Measurements from ENCODE around the gene E2F1.

Gene E2F1

DNA sequence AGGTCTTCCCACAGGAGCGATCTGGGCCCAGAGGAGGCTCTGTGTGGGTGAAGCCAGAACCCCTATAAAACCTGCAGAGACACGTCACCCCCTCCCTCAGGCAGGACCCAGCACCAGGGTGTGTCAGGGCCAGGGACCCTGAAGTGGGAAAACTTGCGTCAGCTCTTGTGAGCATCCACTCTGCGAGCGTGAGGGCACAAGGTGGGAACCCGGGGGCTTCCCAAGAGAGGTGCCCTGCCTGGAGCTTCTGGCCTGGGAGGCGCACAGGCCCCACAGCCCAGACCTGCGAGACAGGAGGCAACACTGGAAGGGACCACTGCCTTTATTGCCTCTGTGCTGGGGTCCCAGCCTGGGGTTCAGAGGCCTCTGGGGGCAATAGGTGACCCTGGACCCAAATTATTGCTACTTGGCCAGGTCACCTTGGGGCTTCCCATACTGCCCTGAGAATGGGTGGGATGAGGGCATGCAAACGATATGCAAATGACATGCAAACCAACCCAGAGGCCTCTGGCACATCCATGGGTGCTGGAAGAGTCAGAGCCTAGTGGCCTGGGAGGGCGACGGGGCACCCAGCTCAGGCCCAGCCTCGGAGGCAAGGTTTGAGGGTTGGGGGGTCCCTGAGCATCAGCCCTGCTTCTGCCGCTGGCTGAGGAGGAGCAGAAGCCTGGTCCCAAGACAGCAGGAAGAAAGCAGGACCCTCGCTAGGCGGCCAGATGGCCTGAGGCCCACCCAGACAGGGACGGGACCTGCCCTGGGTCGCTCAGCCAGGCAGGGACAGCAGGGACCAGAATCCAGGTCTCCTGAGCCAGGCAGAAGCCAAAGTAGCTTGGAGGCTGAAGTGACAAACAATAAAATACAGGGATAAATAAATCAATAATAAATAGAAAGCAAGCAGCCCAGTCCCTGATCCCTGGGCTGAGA is 29.1 kb downstream of the E2F1 start:
- CTCF ChIA-PET = interaction anchor here (8.2 kb wide), 1 partner anchor 9 kb away, joined by 86 read pairs; the partner anchor contains the start of genes ACTL10 and C20orf144
- no peak for DNase-seq
- Histone ChIP-seq H3K9me3 (ENCODE audit: control extremely low read depth in 1 of 5, control insufficient read depth in 4 of 5, insufficient read depth in 2 of 5, low read depth in 1 of 5, low read length in 4 of 5) (no peaks in the 10 kb centered on the region), H3K36me3 (ENCODE audit: control insufficient read depth in 4 of 4, insufficient read depth in 4 of 4, low read length in 3 of 4) (peaks cover 0 to 7% (median 0%) of the 10 kb centered on the region in 4 experiments), H3K4me3 (ENCODE audit: control insufficient read depth in 1 of 7, extremely low read depth in 1 of 7, insufficient read depth in 4 of 7, low read depth in 2 of 7, low read length in 6 of 7) (no peak overlapping the region), H3K4me1 (ENCODE audit: control extremely low read depth in 1 of 4, control insufficient read depth in 4 of 4, insufficient read depth in 4 of 4, low read length in 3 of 4) (peaks cover 0 to 2% (median 0%) of the 10 kb centered on the region in 4 experiments), H3K27me3 (replicated peaks in 2 of 5; ENCODE audit: control insufficient read depth in 4 of 5, insufficient read depth in 5 of 5, low read length in 4 of 5) (no peaks in the 10 kb centered on the region), H3K27ac (ENCODE audit: insufficient read depth in 1 of 2, low read depth in 1 of 2, low read length in 2 of 2, poor library complexity in 1 of 2, severe bottlenecking in 2 of 2) (no peak overlapping the region)
- POLR2A ChIA-PET = no interaction called here
- WGBS (ENCODE audit: insufficient coverage) = 98% methylated on average over 14 of the region's 17 CpGs

DNA sequence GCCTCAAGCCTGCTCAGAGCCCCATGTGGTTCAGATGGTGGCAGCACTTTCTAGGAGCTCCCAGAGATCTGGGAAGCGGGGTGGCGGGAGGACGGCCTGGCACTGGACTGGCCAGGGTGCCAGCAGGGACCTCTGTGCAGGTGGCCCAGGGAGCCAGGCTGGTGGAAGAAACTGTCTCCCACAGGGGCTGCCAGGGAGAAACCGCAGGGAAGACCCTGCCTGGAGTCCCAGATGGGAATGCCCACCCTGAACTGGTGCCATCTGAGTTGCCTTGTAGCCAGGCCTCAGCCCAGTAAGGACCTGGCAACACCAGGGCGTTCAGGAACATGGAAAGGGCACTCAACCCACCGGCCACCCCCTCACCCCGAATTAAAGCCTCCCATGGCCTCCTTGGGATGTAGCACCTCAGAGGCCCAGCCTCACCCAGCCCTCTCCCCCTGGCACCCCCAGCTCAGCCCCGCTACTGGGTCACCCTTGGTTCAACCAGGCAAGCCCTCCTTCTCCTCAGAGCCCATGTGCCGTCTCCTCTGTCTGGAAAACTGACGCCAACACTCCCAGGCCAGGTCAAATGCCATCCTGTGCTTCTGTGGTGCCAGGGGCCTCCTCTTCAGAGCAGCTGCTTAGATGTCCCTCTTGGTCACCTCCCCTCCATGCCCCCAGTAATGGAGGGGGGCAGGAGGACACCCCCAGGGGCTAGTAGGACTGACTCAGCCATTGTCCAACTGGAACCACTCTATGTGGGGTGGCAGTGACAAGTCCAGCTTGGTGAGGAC is 30.0 kb downstream of the E2F1 start:
- CTCF ChIA-PET = interaction anchor here (1.4 to 8.2 kb wide), 2 partner anchors 10 to 19 kb away, joined by 3 to 86 read pairs; partner anchors contain the start of genes ACTL10 and C20orf144
- H3K36me3 ChIP-seq (ENCODE audit: control insufficient read depth in 4 of 4, insufficient read depth in 4 of 4, low read length in 3 of 4) = peaks cover 0 to 7% (median 0%) of the 10 kb centered on the region in 4 experiments
- no peaks in the 10 kb centered on the region for H3K27me3 ChIP-seq (replicated peaks in 2 of 5; ENCODE audit: control insufficient read depth in 4 of 5, insufficient read depth in 5 of 5, low read length in 4 of 5)
- H3K9me3 ChIP-seq (ENCODE audit: control extremely low read depth in 1 of 5, control insufficient read depth in 4 of 5, insufficient read depth in 2 of 5, low read depth in 1 of 5, low read length in 4 of 5) = no peaks in the 10 kb centered on the region
- no peak overlapping the region for H3K4me3 ChIP-seq (ENCODE audit: control insufficient read depth in 1 of 7, extremely low read depth in 1 of 7, insufficient read depth in 4 of 7, low read depth in 2 of 7, low read length in 6 of 7)
- no peak overlapping the region for H3K27ac ChIP-seq (ENCODE audit: insufficient read depth in 1 of 2, low read depth in 1 of 2, low read length in 2 of 2, poor library complexity in 1 of 2, severe bottlenecking in 2 of 2)
- no peak for DNase-seq
- POLR2A ChIA-PET = no interaction called here
- WGBS (ENCODE audit: insufficient coverage) = 98% methylated on average over 9 of the region's 10 CpGs
- peaks cover 0 to 2% (median 0%) of the 10 kb centered on the region in 4 experiments for H3K4me1 ChIP-seq (ENCODE audit: control extremely low read depth in 1 of 4, control insufficient read depth in 4 of 4, insufficient read depth in 4 of 4, low read length in 3 of 4)

DNA sequence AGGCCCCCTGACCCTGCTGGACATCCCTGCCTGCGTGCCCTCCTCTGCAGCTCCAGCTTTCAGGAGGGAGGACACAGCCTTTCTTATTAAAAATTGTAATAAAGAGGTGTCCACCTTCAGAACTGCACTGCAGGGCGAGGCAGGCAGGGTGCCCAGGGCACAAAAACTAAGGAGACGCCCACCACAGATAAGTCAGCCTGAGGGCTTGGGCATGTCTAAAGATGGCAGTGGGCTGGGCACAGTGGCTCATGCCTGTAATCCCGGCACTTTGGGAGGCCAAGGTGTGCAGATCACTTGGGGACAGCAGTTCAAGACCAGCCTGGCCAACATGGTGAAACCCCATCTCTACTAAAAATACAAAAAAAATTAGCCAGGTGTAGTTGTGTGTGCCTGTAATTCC is 31.0 kb downstream of the E2F1 start:
- Histone ChIP-seq H3K36me3 (ENCODE audit: control insufficient read depth in 4 of 4, insufficient read depth in 4 of 4, low read length in 3 of 4) (peaks cover 0 to 7% (median 0%) of the 10 kb centered on the region in 4 experiments), H3K4me3 (ENCODE audit: control insufficient read depth in 1 of 7, extremely low read depth in 1 of 7, insufficient read depth in 4 of 7, low read depth in 2 of 7, low read length in 6 of 7) (no peak overlapping the region), H3K27ac (ENCODE audit: insufficient read depth in 1 of 2, low read depth in 1 of 2, low read length in 2 of 2, poor library complexity in 1 of 2, severe bottlenecking in 2 of 2) (no peak overlapping the region), H3K27me3 (replicated peaks in 2 of 5; ENCODE audit: control insufficient read depth in 4 of 5, insufficient read depth in 5 of 5, low read length in 4 of 5) (no peaks in the 10 kb centered on the region), H3K9me3 (ENCODE audit: control extremely low read depth in 1 of 5, control insufficient read depth in 4 of 5, insufficient read depth in 2 of 5, low read depth in 1 of 5, low read length in 4 of 5) (no peaks in the 10 kb centered on the region), H3K4me1 (ENCODE audit: control extremely low read depth in 1 of 4, control insufficient read depth in 4 of 4, insufficient read depth in 4 of 4, low read length in 3 of 4) (peaks cover 0 to 2% (median 0%) of the 10 kb centered on the region in 4 experiments)
- WGBS (ENCODE audit: insufficient coverage) = 93% methylated on average over 2 of the region's 4 CpGs
- ChIA-PET POLR2A (no interaction called here), CTCF (interaction anchor here (1.4 to 8.2 kb wide), 3 partner anchors 11 to 198 kb away, joined by 3 to 86 read pairs (median 11); partner anchors contain the start of genes ACTL10 and C20orf144)
- no peak for DNase-seq

GRCh38 chr20:33654680-33655161 is 31.5 kb downstream of the E2F1 start:
- DNase-seq = no peak
- POLR2A ChIA-PET = no interaction called here
- Histone ChIP-seq H3K4me1 (ENCODE audit: control extremely low read depth in 1 of 4, control insufficient read depth in 4 of 4, insufficient read depth in 4 of 4, low read length in 3 of 4) (peaks cover 0 to 2% (median 0%) of the 10 kb centered on the region in 4 experiments), H3K9me3 (ENCODE audit: control extremely low read depth in 1 of 5, control insufficient read depth in 4 of 5, insufficient read depth in 2 of 5, low read depth in 1 of 5, low read length in 4 of 5) (no peaks in the 10 kb centered on the region), H3K36me3 (ENCODE audit: control insufficient read depth in 4 of 4, insufficient read depth in 4 of 4, low read length in 3 of 4) (peaks cover 0 to 5% (median 0%) of the 10 kb centered on the region in 4 experiments), H3K4me3 (ENCODE audit: control insufficient read depth in 1 of 7, extremely low read depth in 1 of 7, insufficient read depth in 4 of 7, low read depth in 2 of 7, low read length in 6 of 7) (no peak overlapping the region), H3K27ac (ENCODE audit: insufficient read depth in 1 of 2, low read depth in 1 of 2, low read length in 2 of 2, poor library complexity in 1 of 2, severe bottlenecking in 2 of 2) (no peak overlapping the region), H3K27me3 (replicated peaks in 2 of 5; ENCODE audit: control insufficient read depth in 4 of 5, insufficient read depth in 5 of 5, low read length in 4 of 5) (no peaks in the 10 kb centered on the region)
- WGBS (ENCODE audit: insufficient coverage) = 81% methylated on average over 11 of the region's 14 CpGs
- CTCF ChIA-PET = interaction anchor here (1.4 to 8.2 kb wide), 5 partner anchors 11 to 200 kb away, joined by 3 to 86 read pairs (median 3); partner anchors contain the start of genes ACTL10 and C20orf144

DNA sequence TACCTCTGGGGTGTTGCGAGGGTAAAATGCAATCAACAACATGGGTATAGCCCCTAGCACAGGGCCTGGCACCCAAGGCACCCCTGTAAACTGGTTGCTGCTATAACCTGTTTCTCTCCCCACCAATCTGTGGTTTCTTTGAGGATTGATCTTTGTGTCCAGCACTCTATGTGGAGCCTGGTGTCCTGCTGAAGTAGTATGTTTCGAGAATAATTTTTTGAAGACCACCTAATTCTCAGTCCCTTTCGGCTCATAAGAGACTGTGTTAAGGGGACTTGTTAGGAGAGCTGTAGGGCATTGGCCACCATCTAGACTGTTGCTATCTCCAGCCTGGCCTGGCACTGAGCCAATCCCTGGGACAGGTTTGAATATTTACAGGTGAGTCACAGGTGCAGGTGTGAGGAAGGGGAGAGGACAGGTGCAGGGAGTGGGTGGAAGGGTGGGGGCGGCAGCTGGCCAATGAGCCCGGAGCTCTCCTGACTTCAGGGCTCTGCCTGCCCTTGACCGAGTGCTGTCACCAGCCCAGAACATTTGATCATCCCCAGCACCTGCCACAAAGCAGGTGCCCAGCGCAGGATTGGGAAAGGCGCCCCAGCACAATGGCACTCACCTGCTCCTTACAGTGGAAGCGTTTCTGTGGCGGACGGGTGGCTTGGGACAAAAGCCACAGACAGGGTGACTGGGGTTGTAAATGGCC is 32.1 kb downstream of the E2F1 start:
- Histone ChIP-seq H3K36me3 (ENCODE audit: control insufficient read depth in 4 of 4, insufficient read depth in 4 of 4, low read length in 3 of 4) (no peaks in the 10 kb centered on the region), H3K9me3 (ENCODE audit: control extremely low read depth in 1 of 5, control insufficient read depth in 4 of 5, insufficient read depth in 2 of 5, low read depth in 1 of 5, low read length in 4 of 5) (no peaks in the 10 kb centered on the region), H3K4me3 (ENCODE audit: control insufficient read depth in 1 of 7, extremely low read depth in 1 of 7, insufficient read depth in 4 of 7, low read depth in 2 of 7, low read length in 6 of 7) (no peak overlapping the region), H3K27ac (ENCODE audit: insufficient read depth in 1 of 2, low read depth in 1 of 2, low read length in 2 of 2, poor library complexity in 1 of 2, severe bottlenecking in 2 of 2) (no peak overlapping the region), H3K4me1 (ENCODE audit: control extremely low read depth in 1 of 4, control insufficient read depth in 4 of 4, insufficient read depth in 4 of 4, low read length in 3 of 4) (peaks cover 0 to 2% (median 0%) of the 10 kb centered on the region in 4 experiments), H3K27me3 (replicated peaks in 2 of 5; ENCODE audit: control insufficient read depth in 4 of 5, insufficient read depth in 5 of 5, low read length in 4 of 5) (no peaks in the 10 kb centered on the region)
- POLR2A ChIA-PET = interaction anchor here (1.2 kb wide), 1 partner anchor 13 kb away, joined by 6 read pairs; the partner anchor contains the start of gene ACTL10
- 91% methylated on average over 11 of the region's 11 CpGs for WGBS (ENCODE audit: insufficient coverage)
- no peak for DNase-seq
- CTCF ChIA-PET = interaction anchor here (0.7 to 8.2 kb wide), 10 partner anchors 12 to 254 kb away, joined by 3 to 86 read pairs (median 3); partner anchors contain the start of genes ACTL10, C20orf144 and CDK5RAP1

GRCh38 chr20:33653218-33653899 is 32.8 kb downstream of the E2F1 start:
- Histone ChIP-seq H3K27me3 (replicated peaks in 2 of 5; ENCODE audit: control insufficient read depth in 4 of 5, insufficient read depth in 5 of 5, low read length in 4 of 5) (no peaks in the 10 kb centered on the region), H3K4me3 (ENCODE audit: control insufficient read depth in 1 of 7, extremely low read depth in 1 of 7, insufficient read depth in 4 of 7, low read depth in 2 of 7, low read length in 6 of 7) (no peak overlapping the region), H3K27ac (ENCODE audit: insufficient read depth in 1 of 2, low read depth in 1 of 2, low read length in 2 of 2, poor library complexity in 1 of 2, severe bottlenecking in 2 of 2) (no peak overlapping the region), H3K4me1 (ENCODE audit: control extremely low read depth in 1 of 4, control insufficient read depth in 4 of 4, insufficient read depth in 4 of 4, low read length in 3 of 4) (peaks cover 0 to 2% (median 0%) of the 10 kb centered on the region in 4 experiments), H3K9me3 (ENCODE audit: control extremely low read depth in 1 of 5, control insufficient read depth in 4 of 5, insufficient read depth in 2 of 5, low read depth in 1 of 5, low read length in 4 of 5) (no peaks in the 10 kb centered on the region), H3K36me3 (ENCODE audit: control insufficient read depth in 4 of 4, insufficient read depth in 4 of 4, low read length in 3 of 4) (peaks cover 0 to 2% (median 0%) of the 10 kb centered on the region in 4 experiments)
- peak; percentile 55 to 77 (median 70) for DNase-seq
- 64% methylated on average over 15 of the region's 16 CpGs for WGBS (ENCODE audit: insufficient coverage)
- POLR2A ChIA-PET = interaction anchor here (1.2 kb wide), 1 partner anchor 14 kb away, joined by 6 read pairs; the partner anchor contains the start of gene ACTL10
- CTCF ChIA-PET = interaction anchor here (0.7 to 8.2 kb wide), 10 partner anchors 13 to 253 kb away, joined by 3 to 86 read pairs (median 3); partner anchors contain the start of genes ACTL10, C20orf144 and CDK5RAP1

Data from common myeloid progenitor, CD34-positive (primary cell).